Endothelial cell of hepatic sinusoid (primary cell): ENCODE data around the gene POLR2C.

ENCODE experiments used
- in situ Hi-C: cut with HindIII; loops from 2 replicates; pipeline ENCODE4 v1.10.0; 2017; ENCODE audit warnings: low sequenced_read_pairs

POLR2C gene

DNA sequence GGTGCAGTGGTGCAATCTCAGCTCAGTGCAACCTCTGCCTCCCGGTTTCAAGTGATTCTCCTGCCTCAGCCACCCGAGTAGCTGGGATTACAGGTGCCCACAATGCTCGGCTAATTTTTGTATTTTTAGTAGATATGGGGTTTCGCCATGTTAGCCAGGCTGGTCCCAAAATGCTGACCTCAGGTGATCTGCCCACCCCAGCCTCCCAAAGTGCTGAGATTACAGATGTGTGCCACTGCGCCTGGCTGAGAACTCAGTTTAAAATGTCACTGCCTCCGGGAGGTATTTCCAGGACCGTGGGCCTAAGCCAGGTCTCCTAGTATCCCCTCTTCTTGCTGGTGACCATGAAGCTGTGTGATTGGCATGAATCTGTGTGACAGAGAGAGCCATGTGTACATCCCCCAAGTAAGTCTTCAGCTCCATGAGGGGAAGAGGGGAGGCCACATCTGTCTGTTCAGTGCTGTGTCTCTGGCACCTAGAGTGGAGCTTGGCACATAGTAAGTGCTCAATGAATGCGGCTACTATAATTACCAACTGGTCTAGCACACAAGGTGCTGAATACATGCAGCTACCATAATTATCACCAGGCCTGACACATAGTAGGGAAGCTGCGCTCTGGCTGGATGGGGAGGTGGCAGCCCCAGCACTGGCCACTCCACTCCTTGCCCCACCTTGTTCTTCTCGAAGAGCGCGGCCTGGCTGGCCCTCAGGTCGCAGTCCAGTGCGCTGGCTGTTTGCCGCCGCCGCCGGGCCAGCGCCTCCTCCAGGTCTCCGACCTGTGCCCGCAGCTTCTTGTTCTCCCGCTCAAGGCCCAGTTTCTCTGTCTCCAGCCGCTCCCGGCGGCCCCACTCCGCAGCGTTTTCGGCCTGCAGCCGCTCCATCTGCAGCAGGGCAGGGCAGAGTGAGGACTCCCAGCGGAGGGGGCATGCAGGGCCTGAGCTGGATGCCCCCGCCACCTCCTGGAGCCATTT is 55.2 kb downstream of the POLR2C start:
- in situ Hi-C loops = no loop called here

DNA sequence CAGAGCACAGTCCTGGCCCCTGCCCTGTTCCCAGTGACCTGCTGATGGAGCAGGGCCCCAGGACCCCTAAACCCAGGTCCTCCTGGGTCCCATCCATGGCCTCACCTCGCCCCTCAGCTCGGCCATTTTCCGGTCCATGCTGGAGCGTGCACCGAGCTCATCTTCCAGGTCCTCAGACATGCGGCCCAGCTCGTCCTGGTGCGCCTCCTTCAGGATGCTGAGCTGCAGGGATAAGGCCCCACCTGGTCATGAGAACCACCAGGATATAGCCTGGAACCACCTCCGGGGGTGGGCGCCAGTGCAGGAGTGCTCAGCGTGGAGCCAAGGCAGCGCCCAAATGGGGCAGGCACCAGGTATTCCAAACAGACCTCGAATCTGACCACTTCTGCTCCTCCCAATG is 56.0 kb downstream of the POLR2C start:
- in situ Hi-C loops = no loop called here

DNA sequence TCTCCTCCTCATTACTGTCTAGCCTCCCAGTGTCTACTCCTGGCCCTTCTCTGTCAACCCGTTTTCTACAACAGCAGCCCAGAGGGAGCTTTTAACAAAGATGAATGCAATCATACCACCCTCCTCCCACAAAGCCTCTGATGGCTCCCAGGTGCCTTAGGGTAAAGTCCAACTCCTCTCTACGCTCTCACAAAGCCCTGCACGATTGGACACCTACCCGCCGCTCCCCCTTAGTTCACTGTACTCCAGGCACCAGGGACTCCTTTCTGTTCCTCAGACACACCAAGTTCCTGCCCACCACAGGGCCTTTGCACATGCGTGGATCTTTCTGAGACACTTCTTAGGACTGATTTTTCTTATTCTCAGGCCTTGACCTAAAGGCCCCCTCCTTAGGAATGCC is 56.4 kb downstream of the POLR2C start:
- in situ Hi-C loops = no loop called here

DNA sequence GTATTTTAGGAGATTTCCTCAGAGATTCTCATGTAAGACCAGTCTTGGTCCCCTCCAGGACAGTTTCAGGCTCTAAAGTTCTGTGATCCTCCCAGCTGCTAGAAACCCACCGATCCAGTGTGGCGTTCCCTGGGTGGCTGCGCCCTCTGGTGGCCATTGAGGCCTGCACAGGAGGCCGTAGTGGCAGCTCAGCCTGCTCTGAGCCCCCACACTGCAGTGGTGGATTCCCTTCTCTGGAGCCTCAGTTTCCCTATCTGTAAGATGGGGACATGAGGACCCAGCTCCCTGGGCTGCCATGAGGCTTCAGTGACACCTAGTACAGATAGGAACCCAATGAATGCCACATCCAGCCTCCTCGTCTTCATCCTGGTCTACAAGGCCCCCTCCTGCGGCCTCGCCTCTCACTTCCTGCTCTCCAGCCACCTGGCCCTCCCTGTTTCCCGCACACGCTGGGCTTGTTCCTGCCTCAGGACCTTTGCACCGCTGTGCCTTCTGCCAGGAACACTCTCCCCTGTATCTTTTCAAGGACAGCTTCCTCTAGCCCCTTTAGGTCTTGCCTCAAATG is 57.4 kb downstream of the POLR2C start:
- in situ Hi-C loops = no loop called here
